Measurements from ENCODE around the gene RUNDC3A.

- no peak for TF ChIP-seq CTCF (IDR thresholded peaks at IDR 0.05; ENCODE audit: borderline replicate concordance, extremely low read depth, low read length, poor library complexity, severe bottlenecking)
- no peak for TF ChIP-seq EZH2 (IDR thresholded peaks at IDR 0.05; ENCODE audit: borderline replicate concordance, low read depth, low read length, severe bottlenecking)
These were observed 40.4 kb upstream of the RUNDC3A start, which contains the start of gene SLC4A1 for GRCh38 chr17:44267818-44268490.
